Omental fat pad (tissue), 4 donors: Measurements from ENCODE around the gene JMJD7. TPM values are rescaled to one million over a fixed set of nuclear protein-coding genes. Genes with fewer than 3 reads are reported as not detected.

Experiments used
- ATAC-seq: fragments of 150-250 bp; one replicate; pipeline ENCODE4 v1.9.1; 2016; ENCODE audit warnings: mild to moderate bottlenecking, moderate library complexity; ENCODE audit not compliant: low FRiP score
- DNase-seq: peaks from one replicate; pipeline ENCODE4 v3.0.0-alpha.2; 2019; ENCODE audit warnings: low spot score
- total RNA-seq, 4 donors: library from RNA; depleted of rRNA; stranded (reverse); fragments of >200 nt; gene quantifications; one replicate each; pipeline ENCODE4 v1.1.0, GENCODE V29; 2016
- TF ChIP-seq, protein P1 (sequence below), 3 donors: fragments of 450-650 bp; IDR thresholded peaks; one replicate each; pipeline ENCODE4 v1.5.1; 2016 to 2017; ENCODE audit warnings: antibody characterized with exemption in 3 of 3, mild to moderate bottlenecking in 3 of 3, moderate library complexity in 2 of 3

JMJD7 gene
- total RNA-seq, 4 donors from 2014 or later: 3.8 to 11.5 (median 8.5) TPM

DNA sequence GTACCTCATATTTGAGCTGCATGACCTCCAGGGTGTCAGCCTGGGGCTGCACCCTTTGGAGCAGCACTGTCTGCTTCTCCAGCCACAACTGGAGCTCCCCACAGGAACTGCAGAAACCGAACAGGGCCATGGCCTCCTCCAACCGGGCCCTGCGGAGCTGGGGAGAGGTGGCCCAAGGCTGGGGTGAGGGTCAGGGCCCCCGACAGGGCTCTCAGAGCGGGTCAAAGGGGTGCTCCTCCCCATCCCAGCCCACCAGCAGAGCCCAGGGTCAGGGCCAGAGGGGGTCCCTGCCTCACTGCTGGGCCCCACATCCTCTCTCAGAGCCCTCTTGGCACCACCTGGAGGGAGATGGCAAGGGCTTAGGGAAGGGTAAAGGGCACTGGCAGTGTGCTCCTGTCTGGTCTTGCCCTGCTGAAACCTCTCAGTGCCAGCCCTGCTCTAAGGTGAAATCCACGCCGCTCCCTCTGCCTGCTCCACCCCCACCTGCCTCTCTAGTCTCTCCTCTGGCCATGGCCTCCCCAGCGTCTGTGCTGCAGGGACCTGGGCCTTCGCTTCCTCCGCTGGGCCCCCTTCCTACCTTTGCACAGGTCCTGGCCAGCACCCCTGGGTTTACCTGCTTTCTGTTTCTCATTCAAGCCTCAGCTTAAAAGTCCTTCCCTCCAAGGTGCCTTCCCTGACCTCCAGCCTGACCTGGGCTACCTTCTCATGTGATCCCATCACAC lies 52.4 kb downstream of the JMJD7 start:
- DNase-seq (no peak), ATAC-seq (no peak)
- TF ChIP-seq, protein P1, sequence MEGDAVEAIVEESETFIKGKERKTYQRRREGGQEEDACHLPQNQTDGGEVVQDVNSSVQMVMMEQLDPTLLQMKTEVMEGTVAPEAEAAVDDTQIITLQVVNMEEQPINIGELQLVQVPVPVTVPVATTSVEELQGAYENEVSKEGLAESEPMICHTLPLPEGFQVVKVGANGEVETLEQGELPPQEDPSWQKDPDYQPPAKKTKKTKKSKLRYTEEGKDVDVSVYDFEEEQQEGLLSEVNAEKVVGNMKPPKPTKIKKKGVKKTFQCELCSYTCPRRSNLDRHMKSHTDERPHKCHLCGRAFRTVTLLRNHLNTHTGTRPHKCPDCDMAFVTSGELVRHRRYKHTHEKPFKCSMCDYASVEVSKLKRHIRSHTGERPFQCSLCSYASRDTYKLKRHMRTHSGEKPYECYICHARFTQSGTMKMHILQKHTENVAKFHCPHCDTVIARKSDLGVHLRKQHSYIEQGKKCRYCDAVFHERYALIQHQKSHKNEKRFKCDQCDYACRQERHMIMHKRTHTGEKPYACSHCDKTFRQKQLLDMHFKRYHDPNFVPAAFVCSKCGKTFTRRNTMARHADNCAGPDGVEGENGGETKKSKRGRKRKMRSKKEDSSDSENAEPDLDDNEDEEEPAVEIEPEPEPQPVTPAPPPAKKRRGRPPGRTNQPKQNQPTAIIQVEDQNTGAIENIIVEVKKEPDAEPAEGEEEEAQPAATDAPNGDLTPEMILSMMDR (IDR thresholded peaks at IDR 0.05): no peak

GRCh38 chr15:41881086-41881485 lies 53.2 kb downstream of the JMJD7 start:
- TF ChIP-seq, protein P1 (IDR thresholded peaks at IDR 0.05): no peak
- DNase-seq (no peak), ATAC-seq (no peak)

- ATAC-seq (no peak), DNase-seq (no peak)
- TF ChIP-seq, protein P1 (IDR thresholded peaks at IDR 0.05): no peak
Measured at GRCh38 chr15:41881550-41881919, 53.6 kb downstream of the JMJD7 start.

- ATAC-seq (peak; percentile 29), DNase-seq (no peak)
- TF ChIP-seq, protein P1 (IDR thresholded peaks at IDR 0.05): no peak
Measured at GRCh38 chr15:41881920-41882688, 54.2 kb downstream of the JMJD7 start.

DNA sequence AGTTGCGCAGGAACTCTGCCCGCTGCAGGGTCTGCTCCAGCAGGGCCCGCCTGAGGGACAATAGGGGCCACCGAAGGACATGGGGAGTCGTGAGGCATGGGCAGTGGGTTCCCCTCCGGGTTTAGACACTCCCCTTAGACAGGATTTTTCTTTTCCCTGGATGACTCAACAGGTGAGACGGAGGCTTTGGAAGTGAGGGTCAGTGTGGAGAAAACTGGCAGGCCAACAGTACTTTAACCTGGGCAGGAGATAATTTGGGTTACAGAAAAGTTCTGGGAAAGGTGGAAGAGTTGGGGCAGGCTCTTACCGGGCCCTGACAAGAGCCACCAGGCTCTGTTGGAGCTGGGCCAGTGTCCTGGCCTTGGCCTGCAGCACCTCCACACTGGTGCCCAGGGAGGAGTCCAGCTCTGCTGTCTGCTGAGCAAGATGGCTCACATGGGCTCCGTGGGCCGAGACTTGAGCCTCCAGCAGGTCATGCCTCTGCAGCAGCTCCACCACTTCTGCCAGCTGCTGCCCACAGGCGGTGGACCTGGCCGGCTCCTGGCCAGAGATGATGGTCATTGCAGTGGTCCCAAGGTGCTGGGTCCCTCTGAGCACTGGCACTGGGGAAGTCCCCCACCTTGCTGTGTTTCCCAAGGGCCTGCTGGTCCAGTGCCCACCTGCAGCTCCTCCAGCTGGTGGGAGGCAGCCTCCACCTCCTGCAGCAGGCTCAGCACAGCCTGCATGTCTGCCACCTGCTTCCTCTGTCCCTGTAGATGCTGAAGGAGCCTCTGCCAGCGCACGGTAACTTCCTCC lies 55.0 kb downstream of the JMJD7 start:
- TF ChIP-seq, protein P1 (IDR thresholded peaks at IDR 0.05): no peak
- DNase-seq (no peak), ATAC-seq (peak; percentile 8)

- ATAC-seq: no peak
- TF ChIP-seq, protein P1 (IDR thresholded peaks at IDR 0.05): no peak
- DNase-seq: no peak
Measured at GRCh38 chr15:41883484-41883825, 55.6 kb downstream of the JMJD7 start.
